CD4-positive, alpha-beta T cell treated with Interleukin-12 subunit alpha and Interleukin-12 subunit beta, for 1 hour (primary cell): ENCODE results near the gene CACNA1F.

Experiments used
- DNase-seq: peaks from one replicate; pipeline ENCODE4 v3.0.0-alpha.2; 2020

The CACNA1F gene

DNA sequence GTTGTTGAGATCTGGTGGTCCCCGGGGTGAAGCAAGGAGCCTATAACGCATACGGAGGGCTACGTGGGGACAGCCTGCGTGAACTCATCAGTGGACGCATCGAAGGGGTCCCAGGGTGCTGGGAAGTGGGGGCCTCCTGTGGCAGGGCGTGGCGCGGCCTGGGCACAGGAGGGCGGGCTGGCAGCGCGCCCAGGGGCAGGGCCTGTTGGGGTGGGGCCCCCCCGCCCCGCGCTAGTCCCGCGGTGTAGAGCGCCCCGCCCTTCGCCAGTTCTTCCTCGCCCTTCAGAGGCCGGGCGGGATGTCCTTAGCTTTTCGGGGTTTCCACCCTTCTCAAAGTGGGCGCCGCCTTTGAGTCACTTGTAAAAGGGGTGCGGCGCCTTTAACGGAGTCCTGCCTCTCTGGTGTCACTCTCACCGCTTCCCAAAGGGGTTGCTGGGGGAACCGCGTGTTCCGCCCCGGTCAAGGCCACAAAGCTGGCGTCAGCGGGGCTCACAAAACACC lies 60.8 kb downstream of the CACNA1F start:
- DNase-seq = peak; percentile 76

DNA sequence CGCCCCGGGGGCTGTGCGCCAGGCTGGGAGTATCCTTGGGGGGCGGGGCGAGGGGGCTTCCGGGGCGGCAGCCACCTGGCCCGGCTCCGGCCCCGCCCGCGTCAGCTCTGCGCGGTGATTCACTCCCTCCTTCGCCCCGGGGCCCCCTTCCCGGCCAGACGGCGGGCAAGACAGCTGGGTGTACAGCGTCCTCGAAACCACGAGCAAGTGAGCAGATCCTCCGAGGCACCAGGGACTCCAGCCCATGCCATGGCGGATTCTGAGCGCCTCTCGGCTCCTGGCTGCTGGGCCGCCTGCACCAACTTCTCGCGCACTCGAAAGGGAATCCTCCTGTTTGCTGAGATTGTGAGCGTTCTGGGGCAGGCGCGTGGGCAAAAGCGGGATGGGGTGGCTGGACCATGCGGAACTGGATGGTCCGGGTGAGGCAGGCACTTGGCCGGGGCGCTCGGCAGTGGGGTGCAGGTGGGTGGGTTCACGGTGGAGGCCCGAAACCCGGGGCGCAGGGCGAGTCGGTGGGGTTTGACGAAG lies 61.3 kb downstream of the CACNA1F start, which contains the start of gene PLP2:
Gene PLP2, plus strand, starts transcription at position 147 of the 528 bp plus-strand sequence. Its CDS starts 103 bp downstream, at position 250.
- DNase-seq = peak; percentile 74

DNA sequence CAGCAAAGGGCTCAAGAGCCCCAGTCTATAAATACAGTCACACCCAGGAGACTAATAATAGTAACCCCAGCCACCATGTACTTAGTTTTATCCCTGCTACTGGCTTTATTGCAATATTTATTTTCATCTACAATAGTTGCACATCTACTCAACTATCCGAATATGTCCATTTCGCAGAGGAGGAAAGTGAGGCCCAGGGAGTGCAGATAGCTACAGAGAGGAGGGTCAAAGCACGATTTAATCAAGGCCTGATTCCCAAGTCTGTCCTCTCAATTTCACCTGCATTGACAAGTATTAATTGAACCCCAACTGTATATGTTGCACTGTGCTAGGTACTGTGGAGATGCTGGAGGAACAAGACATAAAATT lies 65.4 kb downstream of the CACNA1F start:
- no peak for DNase-seq

DNA sequence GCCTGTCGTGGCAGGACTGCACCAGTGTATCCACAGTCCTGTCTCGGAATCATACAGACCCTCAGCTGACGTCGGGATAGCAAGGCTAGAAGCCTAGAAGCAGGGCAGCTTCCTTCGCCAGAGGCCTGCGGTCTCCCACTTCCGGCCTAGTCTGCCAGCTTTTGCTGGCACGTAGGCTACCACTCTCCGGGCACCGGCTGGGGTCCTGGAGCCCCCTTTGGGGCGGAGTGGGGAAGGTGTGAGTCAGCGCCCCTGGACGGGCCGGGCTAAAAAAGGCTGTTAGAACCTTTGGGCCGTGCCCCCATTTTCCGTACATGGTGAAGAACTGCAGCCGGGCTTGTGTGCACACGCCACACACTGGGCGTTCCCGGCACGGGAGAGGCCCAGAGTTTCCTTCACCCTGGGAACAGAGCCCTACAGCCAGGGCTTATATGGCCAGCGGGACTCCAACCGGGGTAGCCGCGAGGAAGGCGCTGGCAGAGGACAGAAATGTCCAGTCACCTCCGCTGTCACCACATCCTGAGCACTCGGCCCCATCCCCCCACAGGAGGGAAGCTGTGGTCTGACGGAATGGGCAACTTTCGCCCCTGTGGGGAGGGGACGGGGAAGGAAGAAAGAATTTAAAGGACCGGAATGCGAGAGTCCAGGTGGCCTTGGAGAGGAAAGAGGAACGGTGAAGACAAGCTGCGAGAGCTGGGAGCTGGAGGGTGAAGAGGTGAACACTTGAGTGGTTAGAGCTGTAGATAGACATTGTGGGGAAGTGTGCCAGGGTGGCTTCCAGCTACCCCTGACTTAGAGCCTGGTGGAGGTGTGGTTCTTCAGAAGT lies 66.0 kb downstream of the CACNA1F start:
- DNase-seq = peak; percentile 75

DNA sequence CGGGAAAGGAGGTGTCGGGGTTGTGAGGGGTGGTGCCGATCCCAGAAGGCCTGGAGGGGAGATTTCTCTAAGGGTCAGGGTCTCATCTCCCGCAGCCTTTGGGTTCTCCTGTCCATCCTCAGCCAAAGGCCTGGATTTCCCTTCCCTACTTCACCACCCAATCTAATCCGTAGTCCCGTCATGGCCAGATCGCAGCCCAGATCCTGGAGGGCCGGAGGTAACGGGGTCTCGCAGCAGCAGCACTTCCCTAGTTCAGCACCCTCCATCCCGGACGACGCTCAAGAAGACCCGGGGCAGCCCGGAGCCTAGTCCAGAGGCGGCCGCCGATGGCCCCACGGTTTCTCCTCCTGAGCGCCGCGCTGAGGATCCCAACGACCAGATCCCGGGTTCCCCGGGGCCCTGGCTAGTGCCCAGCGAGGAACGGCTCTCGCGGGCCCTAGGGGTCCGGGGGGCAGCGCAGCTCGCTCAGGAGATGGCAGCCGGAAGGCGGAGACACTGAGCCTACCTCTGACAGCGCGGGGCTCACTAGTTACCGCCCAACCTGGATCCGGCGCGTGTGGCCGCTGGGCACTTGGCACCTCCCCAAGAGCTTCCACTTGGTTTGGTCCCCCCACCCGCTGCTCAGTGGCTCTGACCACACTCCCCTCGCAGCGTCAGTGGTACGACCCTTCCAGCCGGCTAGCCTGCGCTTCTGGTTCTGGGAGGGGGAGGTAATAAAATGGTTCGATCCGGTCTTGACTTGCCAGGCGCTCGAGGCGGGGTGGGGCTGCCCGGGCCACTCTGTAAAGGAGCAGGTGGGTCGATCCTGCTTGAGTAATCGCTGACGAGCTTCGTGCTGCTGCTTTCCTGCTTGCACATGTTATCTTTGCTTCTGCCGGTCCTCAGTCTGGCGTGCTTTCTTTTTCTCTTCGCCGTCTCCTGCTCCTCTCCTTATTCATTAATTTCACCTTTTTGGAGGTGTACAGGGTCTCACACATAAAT lies 66.9 kb downstream of the CACNA1F start:
- DNase-seq = peak; percentile 81

DNA sequence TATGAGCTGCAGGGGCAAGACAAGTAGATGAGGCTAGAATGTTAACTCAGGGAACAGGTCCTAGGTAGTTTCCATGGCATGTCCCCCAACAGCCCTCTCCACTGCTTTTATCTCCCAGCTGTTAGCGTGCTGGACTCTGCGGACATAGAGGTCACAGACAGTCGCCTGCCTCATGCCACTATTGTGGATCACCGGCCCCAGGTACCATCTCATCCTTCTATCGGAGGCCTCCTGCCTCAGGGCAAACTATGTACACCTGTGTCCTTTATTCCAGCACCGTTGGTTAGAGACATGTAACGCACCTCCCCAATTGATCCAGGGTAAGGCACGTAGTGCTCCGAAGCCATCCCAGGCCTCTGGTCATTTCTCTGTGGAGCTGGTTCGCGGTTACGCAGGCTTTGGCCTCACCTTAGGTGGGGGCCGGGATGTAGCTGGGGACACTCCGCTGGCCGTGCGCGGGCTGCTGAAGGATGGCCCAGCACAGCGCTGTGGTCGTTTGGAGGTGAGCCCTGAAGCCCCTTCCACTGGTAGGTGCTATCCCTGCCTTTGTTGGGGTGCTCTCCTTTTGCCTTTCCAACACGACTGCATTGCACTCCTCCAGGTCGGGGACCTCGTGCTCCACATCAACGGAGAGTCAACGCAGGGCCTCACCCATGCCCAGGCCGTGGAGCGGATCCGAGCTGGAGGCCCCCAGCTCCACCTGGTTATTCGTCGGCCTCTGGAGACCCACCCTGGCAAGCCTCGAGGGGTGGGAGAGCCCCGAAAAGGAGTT lies 68.4 kb downstream of the CACNA1F start:
- no peak for DNase-seq

DNA sequence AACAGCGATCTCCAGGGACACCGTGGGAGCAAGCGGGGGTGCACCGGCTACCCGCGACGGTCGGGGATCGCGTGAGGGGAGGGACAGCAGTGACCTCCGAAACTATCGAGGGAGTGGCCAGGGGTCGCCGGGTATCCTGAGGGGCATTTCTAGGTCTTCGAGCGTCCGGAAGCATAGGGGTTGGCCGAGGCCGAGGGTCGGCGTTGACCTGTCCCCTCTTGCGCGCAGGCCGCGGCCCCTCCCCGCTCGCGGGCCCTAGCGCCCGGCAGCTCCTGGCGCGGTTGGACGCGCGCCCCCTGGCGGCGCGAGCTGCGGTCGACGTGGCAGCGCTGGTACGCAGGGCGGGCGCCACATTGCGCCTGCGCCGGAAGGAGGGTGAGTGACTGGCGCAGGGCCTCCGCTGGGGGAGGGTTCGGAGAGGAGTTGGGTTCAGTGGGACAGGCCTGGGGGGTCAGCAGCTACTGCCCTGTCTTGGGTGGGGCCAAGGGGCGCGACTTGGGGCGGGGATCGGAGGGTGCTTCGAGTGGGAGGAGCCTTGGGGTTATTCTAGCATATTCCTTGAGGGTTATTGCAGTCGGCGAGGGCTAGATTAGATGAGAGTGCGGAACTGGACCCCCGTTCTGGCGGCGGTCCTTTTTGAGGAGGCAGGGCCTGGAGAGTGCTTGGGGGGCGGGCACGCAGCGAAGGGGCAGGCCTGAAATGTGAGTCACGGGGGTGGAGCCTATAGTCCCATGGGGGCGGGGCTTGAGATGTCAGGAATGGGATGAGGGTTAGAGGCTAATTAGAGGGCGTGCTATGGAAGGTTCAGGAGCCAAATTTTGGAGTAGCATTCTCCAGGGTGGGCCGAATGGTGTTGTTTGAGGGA lies 69.4 kb downstream of the CACNA1F start:
- DNase-seq = peak; percentile 88

DNA sequence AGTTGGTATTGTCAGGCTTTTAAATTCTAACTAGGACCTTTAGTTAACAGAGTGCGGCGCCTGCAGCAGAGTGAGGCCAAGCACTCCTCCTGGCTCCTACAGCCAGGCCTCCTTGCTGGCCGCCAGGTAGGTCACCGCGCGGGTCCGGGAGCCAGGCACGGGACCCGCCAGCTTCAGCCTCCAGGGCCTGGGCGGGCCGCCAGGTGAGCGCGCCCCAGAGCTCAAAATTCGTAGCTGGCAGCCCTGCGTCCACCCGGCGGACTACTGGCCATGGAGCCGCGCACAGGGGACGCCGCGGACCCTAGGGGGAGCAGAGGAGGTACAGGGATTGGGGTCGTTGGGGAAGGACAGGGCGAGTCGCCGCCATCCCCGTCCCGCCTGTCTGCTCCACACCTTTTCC lies 70.5 kb downstream of the CACNA1F start, which contains the start of gene MAGIX:
Gene MAGIX, plus strand, starts transcription at position 139 of the 400 bp plus-strand sequence. Its CDS starts 132 bp downstream, at position 271.
- no peak for DNase-seq

DNA sequence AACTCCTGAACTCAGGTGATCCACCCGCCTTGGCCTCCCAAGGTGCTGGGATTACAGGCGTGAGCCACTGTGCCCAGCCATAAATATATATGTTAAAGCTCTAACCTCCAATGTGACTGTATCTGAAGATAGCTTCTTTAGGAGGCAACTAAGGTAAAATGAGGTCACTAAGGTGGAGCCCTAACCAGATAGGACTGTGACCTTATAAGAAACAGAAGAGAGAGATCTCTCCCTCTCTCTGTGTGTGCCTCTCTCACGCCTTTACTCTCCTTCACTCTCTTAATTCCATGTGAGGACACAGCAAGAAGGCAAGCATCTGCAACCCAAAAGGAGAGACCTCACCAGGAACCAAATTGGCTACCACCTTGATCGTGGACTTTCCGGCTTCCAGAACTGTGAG lies 71.5 kb downstream of the CACNA1F start:
- no peak for DNase-seq

DNA sequence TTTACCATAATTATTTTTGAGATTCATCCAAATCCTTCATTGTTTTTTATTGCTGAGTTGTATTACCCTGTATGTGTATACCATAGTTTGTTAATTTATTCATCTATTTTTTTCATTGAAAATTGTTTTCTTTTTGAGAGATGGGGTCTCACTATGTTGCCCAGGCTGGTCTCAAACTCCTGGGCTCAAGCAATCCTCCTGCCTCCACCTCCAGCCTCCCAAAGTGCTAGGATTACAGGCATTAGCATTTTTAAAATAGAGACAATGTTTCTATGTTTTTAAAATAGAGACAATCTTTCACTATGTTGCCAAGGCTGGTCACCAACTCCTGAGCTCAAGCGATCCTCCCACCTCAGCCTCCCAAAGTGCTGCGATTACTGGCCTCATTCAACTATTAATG lies 72.2 kb downstream of the CACNA1F start:
- DNase-seq = no peak

DNA sequence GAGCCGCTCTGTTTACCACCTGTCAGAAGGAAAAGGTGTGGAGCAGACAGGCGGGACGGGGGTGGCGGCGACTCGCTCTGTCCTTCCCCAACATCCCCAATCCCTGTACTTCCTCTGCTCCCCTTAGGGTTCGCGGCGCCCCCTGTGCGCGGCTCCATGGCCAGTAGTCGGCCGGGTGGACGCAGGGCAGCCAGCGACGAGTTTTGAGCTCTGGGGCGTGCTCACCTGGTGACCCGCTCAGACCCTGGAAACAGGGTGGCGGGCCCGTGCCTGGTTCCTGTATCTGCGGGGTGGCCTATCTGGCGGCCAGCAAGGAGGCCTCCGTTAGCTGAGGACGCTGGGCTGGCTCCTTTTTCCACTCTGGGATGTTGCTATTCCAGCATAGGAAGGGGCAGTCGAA lies 75.9 kb downstream of the CACNA1F start:
- DNase-seq = no peak

DNA sequence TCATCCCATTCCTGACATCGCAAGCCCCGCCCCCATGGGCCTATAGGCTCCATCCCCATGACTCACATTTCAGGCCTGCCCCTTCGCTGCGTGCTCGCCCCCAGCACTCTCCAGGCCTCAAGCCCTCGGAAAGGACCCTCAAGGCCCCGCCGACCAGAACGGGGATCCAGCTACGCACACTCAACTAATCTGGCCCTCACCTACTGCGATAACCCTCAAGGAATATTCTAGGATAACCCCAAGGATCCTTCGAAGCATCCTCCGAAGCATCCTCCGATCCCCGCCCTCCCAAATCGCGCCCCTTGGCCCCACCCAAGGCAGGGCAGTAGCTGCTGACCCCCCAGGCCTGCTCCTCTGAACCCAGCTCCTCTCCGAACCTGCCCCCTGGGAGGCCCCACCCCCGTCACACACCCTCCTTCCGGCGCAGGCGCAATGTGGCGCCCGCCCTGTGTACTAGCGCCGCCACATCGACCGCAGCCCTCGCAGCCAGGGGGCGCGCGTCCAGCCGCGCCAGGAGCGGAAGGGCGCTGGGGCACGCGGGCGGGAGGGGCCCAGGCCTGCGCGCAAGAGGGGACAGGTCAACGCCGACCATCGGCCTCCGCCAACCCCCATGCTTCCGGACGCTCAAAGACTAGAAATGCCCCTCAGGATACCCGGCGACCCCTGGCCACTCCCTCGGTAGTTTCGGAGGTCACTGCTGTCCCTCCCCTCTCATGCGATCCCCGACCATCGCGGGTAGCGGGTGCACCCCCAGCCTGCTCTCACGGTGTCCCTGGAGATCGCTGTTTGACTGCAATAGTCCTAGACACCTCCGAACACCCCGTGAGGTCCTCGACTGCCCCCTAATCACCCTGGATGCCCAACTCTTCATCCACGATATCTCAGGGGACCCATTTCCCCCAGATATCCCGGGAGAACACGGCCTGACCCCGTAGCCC lies 77.0 kb downstream of the CACNA1F start:
- peak; percentile 88 for DNase-seq

DNA sequence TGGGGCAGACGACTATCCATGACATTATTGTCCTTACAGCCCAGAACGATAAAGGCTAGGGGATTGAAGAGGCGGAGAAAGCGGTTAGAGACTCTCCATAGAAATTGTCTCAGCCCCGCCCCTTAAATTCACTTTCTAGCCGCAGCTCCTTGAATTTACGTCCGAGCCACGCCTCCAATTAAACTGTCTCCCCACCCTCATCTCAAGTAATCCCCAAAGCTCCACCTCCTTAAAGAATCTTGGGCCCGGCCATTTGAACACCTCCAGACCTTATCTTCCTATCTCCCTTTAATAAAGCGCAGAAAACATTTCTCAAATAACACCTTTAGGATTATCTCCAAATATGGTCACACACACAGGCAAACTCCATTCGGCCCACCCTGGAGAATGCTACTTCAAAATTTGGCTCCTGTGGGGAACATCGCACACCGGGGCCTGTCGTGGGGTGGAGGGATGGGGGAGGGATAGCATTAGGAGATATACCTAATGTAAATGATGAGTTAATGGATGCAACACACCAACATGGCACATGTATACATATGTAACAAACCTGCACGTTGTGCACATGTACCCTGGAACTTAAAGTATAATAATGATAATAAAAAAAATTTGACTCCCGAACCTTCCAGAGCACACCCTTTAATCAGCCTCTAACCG lies 77.8 kb downstream of the CACNA1F start:
- peak; percentile 60 for DNase-seq
